Stimulated activated CD4-positive, alpha-beta T cell treated with anti-CD3 and anti-CD28 coated beads, TNF-alpha, amount 100 ng/mL, for 48 hours (primary cell): ENCODE data around the gene AGBL4.
"Not testable (repeated sequence)": the region's sequence is repeated elsewhere in the genome, so short reads cannot be mapped to it uniquely, and the experiment has no call there.

Source experiments
- DNase-seq, 3 donors: peaks; one replicate each; pipeline ENCODE4 v3.0.0-alpha.2; 2020; ENCODE audit warnings: low read depth in 3 of 3

The AGBL4 gene

DNA sequence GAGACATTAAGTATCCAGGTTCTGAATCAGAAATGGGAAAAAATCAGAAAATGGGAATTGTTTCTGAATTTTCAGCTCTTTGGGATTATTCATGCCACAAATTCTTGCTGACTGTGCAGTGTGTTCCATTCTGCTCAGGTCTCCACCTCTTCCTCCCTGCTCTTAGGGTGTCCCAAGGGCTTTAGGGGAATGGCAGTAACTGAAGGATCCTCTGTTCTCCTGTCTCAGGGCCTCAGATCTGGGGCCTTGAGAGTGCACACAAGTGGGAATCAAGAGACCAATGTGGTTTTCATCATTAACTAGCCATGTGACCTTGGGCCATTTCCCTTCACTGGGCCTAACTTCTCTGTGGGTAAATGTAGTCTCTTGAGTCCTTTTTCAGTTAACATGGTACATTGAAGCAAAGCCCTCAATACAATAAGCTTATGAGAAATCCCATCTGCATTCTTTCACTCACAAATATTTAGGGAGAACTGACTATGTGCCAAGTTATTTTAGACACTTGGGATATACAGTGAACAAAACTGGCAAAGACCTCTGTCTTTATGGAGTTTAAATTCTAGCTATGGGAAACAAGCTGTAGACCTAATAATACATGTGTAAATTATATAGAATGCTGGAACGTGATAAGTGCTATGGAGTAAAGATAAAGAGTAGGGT lies 1476.1 kb downstream of the AGBL4 start:
- no peak for DNase-seq

DNA sequence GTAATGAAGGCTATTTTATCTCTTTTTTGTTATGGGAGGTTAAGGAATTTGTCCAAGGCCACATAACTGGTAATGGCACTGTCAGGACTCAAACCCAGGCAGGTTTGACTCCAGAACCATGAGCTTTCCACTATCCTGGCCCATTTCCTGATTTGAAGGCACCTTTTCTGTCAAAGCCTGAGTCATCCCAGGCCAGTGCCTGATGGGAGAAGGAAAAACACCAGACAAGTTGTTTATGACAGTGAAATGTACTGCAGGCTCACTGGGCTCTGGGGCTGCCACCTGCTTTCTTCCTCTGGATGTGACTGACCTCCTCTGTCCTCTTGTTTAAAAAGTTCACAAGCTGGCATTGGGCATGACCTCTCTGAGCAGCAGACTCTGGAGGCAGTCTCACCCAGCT lies 1479.9 kb downstream of the AGBL4 start:
- no peak for DNase-seq

DNA sequence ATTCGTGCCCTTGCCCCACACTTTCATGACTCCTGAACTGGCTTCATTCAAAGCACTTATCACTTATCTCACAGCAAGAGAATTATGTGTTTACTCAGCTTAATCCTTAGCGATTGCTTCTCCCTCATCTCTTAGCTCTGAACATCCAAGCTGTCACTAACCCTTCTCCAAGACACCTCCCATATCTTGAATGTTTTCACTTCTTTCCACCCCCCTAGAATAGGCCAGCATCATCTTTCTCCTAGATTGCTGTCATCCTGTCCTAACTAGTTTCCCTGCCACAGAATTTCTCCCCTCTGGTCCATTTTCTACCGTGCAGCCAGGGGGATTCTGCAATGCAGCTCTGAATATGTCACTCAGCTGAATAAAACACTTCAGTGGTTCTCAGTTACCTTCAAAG lies 1483.2 kb downstream of the AGBL4 start:
- no peak for DNase-seq

DNA sequence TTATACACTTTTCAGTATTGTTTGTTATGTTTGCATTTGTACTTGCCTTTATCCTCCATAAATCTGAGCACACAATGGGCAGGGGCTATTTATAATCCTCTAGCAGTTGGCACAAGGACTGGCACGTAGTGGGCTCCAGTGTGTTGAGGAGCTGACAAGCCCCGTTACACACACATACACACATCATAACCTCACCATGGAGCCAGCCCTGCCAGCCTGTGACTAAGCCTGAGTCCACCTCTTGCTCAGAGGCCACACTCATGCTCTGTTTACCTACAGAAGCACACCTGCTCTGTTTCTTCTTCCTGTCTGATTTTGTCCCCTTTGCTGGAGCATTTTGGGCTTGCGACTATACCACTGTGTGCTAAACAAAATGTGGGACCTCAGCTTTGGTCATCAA lies 1487.3 kb downstream of the AGBL4 start:
- DNase-seq = no peak

DNA sequence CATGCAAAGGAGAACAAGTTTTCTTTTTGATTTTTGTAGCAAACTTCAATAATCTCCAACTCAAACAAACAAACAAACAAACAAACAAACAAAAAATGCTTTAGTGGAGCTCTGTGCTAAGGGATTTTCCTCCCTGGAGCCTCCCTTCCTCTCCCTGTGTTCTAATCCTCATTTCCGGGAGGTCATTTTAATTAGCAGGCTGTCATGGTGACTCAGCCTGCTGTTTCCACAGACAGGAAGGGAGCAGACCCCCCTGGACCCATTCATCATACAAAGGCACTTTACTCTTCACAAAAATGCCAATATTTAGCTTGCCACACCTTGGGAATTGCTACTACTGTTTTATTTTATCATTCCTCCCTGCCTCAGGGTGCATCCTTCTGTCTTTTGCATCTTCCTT lies 1490.8 kb downstream of the AGBL4 start:
- DNase-seq = no peak

DNA sequence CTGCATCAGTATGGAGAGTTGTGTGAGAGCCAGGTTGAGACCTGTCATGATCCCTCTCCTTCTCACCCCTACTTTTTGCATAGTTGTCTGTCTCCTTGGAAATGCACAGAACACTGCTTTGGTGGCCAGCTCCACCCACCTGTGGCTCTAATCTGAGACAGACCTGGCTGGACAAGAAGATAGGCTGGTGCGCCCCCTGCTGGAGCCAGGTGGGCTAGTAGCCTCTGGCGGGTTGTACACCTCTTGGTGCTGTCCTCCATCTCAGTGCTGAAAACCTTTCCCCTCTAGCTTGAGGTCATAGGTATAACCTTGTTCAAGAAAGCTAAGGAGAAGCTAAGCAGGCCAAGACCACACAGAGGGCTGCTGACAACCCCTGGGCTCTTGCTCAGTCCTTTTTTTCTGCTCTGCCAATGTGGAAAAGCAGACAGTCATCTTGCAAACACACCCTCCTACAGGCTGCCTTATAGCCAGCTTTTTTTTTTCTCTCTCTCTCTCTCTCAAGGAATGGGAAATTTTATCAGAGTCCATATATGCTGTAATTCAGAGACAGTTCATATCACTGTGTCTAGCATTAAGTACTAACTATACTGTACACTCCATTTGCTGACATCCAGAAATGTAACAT lies 1492.9 kb downstream of the AGBL4 start:
- peak; percentile 6 to 36 (median 11) for DNase-seq

DNA sequence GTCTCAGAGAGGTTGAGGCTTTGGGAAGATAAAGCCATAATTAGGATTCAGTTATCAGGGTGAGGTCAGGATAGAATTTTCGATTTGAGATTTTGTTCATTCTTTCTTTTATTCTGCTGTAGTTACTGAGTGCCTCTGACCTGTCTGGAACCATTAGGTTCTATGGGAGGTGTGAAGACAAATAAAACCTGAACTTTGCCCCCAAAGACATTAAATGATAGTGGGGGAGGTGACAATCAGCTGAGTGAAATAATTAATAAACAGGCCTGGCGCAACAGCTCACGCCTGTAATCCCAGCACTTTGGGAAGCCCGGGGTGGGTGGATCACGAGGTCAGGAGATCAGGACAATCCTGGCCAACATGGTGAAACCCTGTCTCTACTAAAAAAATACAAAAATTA lies 1496.7 kb downstream of the AGBL4 start:
- DNase-seq = no peak

DNA sequence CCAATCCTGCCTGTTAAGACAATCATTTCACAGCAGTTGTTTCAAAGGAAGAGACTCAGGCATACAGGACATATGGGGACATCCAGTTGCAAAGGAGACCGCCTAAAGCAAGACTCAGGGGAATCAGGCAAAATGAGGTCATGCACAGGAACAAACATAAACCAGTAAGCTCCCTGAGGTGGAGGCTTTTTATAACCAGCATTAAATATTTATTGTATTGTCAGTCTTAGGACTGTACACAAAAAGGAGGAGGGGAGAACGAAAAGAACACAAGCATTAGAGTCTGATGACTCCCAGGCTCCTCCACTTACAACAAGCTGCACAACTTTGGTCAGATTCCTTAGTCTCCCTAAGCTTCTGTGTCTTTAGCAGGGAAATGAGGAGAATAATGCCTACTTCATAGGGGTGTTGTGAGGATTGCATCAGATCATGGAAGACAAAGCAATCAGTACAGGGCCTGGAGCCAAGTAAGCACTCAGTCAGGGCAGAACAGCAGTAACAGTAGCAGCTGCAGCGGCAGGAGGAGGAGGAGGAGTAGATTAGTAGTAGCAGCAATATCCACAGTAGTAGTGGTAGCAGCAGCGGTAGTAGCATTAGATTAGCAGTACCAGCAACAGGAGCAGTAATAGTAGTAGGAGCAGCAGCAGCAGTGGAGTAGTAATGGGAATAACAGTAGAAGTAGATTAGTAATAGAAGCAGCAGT lies 1497.6 kb downstream of the AGBL4 start:
- no peak for DNase-seq

DNA sequence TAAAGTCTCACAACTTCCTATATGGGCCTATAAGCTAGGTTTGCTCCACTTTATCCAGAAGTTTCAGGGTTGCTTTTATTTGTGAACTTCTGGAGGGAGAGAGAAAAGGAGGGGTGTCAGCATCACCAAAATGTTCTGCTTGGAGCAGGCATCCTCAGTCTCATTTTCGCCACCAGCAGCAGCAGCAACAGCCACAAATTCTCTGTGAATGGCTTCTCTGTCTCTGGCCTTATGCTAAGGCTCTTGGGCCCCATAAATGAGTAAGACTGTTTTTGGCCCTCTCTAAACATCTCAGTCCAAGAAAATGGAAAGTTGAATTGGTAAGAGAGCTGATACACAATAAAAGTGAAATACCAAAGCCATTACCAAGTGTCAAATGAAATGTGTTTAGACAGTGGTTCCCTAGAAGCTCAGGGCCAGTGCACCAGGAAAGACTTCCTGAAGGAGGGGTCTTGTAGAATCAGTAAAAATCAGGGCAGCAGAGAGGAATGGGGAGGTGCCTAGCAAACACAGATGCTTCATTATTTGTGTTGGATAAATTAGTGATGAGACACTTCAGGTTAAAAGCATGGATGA lies 1498.8 kb downstream of the AGBL4 start:
- no peak for DNase-seq

DNA sequence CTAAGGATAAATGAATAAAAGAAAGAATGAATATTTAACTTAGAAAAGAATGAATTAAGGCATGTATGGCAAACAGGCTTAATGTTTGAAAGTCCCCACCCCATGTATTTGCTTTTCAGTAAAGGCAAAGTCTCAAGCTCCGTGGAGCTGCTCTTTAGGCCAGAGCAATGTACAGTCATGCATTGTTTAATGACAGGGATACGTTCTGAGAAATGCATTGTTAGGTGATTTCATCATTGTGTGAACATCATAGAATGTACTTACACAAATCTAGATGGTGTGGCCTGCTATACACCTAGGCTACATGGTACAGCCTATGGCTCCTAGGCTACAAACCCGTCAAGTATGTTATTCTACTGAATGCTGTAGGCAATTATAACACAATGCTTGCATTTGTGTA lies 1500.2 kb downstream of the AGBL4 start:
- DNase-seq = no peak

DNA sequence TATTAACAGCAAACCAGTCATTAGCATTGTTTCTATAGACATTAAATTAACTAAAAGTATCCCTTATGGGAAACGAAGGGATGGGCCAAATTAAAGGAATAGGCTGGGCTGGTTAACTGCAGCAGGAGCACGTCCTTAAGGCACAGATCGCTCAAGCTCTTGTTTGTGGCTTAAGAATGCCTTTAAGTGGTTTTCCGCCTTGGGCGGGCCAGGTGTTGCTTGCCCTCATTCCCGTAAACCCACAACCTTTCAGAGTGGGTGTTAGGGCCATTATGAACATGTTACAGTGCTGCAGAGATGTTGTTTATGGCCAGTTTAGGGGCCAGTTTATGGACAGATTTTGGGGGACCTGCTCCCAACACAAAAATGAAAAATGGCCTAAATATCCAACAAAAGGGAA lies 1503.9 kb downstream of the AGBL4 start:
- not testable (repeated sequence) for DNase-seq

DNA sequence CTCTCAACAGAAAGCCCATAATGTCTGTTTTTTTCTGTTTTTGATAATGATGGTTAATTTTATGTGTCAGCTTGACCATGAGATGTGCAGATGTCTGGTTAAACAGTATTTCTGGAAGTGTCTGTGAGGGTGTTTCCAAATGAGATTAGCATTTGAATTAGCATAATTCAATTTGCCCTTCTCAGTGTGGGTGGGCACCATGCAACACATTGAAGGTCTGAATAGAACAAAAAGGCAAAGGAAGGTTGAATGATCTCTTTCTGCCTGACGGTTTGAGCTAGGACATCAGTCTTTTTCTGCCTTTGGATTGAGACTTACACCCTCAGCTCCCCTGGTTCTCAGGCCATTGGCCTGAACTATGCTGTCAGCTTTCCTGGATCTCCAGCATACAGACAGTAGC lies 1516.9 kb downstream of the AGBL4 start:
- DNase-seq = no peak

DNA sequence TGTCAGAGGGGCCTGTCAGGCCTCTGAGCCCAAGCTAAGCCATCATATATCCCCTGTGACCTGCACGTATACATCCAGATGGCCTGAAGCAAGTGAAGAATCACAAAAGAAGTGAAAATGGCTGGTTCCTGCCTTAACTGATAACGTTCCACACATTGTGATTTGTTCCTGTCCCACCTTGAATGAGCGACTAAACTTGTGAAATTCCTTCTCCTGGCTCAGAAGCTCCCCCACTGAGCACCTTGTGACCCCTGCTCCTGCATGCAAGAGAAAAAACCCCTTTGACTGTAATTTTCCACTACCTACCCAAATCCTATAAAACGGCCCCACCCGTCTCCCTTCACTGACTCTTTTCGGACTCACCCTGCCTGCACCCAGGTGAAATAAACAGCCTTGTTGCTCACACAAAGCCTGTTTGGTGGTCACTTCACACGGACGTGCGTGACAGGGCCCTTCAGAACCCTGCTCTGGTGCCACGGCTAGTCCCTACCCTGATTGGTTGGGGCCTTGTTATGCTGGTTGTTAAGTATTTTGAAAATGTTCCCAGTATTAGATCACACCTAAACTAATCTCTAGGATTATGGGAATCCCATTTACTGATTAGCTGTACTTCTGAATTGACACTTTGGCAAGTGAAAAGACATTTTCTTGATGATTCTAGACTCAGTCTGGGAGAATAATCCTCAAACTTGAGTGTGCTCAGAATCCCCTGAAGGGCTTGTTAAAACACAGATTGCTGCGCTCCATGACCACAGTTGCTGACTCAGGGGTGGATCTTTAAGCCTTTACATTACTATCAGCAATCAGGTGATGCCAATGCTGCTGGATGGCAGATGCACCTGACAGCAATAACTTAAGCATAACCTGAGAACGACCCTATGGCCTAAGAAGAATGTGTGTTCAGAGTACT lies 1523.0 kb downstream of the AGBL4 start:
- DNase-seq = no peak

DNA sequence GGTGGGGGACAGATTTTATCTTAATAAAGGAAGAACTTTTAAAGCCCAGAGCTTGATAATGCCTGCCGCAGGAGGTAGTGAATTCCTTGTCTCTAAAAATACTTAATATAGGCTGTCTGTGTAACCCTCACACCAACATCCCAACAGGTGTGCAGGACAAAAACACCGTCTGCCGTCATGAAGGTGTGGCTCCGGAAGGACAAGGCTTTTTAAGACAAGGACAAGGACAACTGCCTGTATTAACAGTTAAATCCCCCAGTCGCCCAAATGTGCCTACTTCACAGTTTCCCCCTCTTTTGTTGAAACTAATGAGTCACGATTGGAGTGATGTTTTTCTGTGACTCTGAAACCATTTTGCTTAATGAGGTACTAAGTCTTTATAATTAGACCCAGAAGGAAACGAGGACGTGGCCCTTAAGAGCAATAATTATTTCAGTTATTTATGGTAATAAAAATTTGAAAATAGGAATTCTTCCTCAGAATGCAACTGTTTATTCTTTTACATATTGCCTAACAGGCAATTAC lies 1524.5 kb downstream of the AGBL4 start:
- no peak for DNase-seq

DNA sequence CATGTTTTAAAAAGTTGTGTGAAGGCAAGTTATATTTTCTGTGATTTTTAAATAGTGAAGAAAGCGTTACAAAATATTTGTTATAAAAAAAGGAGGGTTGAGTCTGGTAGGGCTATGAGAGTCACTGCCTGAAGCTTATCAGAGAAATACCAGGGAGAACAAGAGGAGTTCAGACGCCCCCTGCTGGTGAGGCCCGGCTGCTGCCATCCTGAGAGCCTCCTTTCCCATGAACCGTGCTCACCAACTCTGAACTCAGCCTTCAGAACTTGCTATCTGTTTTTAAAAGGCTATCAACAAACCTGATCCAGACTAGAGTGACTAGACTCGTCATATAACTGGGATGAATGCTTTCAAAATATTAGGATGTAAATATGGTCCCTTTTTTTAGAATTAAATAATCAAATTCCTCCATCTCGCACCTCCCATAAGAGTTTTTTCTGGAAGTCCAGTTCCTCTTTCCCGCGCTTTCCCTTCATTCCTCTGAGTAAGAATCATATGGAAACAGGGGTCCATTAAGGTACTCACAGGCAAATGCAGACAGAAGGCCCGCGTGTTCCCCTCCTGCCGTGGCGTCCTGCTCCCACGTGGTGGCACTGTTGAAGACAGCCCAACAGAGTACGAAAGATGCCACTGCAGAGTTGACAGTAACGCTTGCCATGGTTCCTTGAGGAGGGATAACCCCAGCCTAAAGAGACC lies 1525.5 kb downstream of the AGBL4 start:
- peak; percentile 46 to 70 (median 57) for DNase-seq

DNA sequence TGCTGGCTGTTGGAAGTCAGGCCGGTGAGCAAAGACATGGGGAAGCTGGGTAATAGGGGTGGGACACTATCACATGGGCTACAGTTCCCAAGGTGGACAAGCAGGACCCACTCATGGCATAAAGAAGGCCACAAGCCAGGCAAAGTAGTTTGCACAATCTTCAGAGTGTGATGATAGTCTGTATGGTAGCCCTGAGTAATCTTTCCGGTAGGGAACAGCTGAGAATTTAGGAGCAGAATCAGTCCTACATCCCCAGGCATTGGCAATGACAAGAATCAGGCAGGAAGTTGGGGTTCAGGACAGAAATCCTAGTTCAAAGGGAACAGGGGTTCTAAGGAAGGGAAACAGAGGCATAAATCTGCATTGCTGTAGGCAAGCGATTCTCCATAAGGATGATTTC lies 1527.8 kb downstream of the AGBL4 start:
- no peak for DNase-seq

DNA sequence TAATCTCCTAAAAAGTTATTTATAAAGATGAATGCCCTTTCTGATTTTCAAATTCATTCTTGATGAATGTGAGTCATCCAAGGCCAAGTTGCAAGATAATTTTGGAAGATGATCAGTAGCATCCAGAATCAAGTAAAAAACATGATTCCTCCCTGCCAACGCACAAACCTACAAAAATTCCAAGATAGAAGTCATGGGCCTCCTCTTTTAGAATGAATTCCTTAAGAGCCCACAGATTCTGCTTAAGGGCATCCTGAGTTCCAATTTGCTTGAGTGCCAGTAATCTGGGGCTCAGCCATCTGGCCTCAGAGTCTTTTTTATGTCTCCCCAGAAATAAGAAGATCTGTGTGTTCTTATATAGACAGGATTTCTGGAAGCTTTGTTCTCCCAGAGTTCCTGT lies 1528.6 kb downstream of the AGBL4 start:
- DNase-seq = no peak

DNA sequence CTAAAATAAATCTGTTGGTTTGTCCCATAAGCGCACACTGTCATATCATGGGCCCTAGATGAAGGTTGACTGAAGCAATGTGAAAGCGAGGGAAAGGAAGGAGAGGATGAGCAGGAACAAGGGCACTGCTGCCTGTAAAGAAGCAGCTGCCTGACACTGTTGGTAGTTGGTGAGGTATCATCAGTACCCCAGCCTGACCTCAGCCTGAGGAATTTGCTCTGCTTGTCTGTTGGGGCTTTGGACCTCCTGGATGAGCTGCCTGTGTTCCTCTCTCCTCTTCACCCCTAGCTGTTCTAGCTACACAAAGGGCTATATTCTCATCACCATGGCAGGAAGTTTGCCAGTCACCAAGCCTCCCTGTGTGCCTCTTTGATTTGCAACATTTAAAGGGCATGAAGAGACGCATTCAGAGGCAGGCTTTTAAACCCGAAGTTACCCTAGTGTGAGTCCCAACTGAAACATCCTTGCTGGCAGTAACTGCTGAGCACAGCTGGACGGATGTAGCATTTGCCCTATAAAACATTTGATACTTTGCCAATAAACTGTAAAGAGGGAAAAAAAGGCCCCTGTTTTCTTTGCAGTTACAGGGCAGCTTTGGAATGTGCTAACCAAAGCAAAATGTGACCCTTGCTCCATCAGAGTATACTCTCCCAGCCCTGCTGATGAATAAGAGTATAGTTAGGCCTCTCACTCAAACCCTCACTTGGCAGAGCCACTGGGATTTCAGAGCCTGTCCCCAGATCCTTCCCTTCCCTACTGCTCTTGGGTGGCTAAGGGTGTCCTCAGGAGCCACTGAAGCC lies 1529.6 kb downstream of the AGBL4 start:
- no peak for DNase-seq

DNA sequence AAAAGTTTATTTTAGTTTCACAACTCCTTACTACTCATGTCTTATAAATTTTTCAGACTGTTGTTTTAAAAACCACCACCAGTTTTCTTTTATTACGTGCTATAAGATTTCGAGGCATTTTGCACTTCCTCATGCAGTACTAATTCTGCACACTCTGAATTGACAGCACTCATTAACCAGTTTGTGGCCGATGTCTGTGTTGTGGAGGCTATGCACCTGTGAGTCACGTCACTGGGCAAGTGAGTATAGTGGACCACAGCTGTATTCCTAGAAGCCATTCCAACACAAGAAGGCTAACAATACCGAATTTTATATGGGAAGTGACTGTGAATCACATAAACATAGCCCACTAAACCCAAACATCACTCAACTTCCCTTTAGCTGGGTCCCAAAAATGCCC lies 1530.7 kb downstream of the AGBL4 start:
- DNase-seq = no peak

DNA sequence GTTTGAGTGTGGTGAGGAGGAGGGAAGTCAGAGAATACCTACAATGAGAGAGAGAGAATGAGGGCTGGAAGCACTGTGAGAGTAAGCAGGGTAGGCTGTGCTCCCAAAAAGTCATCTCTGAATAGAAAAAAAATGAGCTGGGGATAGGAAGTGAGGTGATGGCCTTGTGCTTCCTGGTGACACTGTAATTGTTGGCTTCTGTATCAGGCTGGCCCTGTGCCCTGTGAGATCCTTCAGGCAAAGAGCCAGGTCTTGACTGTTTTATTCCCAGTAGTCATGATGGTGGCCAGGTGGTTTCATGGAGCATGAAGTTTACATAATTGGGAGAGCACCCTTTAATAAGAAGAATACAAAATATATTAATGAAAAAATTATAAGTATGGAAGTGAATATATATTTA lies 1531.4 kb downstream of the AGBL4 start:
- DNase-seq = no peak
